SKM-1 (cell line): ENCODE measurements around the gene ZNF552.

Source experiments
- DNase-seq: peaks from one replicate; lab custom pipeline; 2025; ENCODE audit not compliant: unreplicated experiment; lab: John Stamatoyannopoulos, UW

ZNF552 gene

DNA sequence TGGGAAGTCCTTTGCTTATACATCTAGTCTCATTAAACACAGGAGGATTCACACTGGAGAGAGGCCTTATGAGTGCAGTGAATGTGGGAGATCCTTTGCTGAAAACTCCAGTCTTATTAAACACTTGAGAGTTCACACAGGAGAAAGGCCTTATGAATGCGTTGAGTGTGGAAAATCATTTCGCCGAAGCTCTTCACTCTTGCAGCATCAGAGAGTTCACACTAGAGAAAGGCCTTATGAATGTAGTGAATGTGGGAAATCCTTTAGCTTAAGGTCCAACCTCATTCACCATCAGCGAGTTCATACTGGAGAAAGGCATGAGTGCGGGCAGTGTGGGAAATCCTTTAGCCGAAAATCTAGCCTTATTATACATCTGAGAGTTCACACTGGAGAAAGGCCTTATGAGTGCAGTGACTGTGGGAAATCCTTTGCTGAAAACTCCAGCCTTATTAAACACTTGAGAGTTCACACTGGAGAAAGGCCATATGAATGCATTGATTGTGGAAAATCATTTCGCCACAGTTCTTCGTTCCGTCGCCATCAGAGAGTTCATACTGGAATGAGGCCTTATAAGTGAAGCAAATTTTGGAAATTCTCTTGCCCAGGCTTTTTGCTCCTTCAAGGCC, 35.4 kb downstream of the ZNF552 start:
- no peak for DNase-seq

- DNase-seq, result no peak
These were observed 36.4 kb downstream of the ZNF552 start for GRCh38 chr19:57778336-57778735.

DNA sequence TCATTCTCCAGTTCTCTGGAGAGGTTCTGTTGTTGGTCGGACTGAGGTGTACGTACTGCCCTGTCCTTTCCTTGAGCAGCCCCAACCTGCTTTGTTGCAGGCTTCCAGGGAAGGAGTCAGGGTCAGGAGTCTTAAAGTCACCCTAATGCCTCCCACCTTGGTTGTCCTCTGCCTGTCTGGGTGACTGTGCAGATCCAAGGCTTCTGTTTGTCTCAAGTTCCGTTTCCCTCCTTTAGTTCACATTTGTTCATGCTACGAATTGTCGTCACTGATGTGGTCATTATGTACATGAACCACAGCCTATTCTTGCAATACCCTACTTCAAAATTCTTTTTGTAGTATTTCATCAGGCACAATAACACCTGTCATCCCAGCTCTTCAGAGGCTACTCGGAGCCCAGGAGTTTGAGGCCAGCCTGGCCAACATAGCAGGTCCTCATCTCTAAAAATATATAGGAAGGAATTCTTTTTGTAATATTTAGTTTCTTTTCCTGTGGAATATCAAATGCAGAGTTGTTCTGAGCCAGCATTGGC, 37.9 kb downstream of the ZNF552 start:
- no peak for DNase-seq

- DNase-seq, result no peak
These were observed 41.2 kb downstream of the ZNF552 start for GRCh38 chr19:57773488-57773887.

DNA sequence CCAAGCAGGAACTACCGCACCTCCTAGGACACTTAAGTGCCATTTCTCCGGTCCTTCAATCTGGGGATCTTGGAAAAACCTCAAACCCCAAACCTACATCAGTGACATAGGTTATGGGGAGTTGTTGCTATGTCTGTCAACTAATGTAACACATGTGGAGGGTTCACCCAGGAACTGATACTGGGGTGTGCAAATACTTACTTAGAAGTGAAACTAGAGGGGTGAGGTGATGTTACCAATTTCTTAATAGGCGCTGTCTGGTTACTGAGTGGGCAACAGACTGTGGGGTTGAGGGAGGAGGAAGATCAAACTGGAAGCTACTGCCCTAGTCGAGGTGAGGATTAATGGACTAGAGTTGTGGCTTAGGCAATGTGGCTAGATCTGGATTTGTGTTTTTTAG, 43.3 kb downstream of the ZNF552 start:
- no peak for DNase-seq

DNA sequence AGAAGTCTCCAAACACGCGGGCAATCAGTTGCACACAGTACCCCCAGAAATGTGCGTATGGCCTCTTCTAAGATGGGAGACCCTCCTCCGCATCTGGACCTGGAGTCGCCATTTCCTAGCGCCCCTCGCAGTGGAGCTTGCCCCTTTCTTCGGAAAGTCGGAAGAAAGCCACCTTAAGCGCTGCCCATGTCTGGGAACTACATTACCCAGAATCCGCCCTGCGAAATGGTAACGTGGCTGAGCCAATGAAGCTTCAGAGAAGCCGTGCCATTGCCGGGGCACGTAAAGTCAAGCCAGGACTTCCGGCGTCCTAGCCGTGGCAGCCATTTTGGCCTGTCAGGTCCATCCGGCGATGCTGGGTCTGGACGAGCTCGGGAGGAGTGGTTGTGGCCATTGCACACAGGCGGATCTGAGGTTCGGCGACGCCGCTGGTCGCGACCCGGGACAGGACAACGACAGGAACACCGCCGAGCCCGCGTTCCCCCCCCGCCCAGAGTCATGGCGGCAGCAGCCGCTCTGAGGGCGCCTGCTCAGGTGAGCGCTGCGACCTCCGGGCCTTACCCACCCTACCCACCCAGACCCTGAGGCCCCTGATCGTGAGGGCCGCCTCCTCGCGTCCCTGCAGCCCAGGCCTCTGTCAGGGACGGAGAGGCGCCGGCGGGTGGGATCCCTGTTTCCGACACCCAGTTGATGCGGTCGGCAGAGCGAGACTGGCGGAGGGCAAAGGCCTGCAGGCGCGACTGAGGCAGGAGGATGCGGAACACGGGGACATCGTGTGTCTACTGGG, 45.2 kb downstream of the ZNF552 start, which contains the start of gene ZNF586:
Gene ZNF586 (plus strand): TSS at position 332 of the 787 bp plus-strand sequence. CDS start 167 bp downstream, at position 499.
- DNase-seq, result peak; percentile 36

DNA sequence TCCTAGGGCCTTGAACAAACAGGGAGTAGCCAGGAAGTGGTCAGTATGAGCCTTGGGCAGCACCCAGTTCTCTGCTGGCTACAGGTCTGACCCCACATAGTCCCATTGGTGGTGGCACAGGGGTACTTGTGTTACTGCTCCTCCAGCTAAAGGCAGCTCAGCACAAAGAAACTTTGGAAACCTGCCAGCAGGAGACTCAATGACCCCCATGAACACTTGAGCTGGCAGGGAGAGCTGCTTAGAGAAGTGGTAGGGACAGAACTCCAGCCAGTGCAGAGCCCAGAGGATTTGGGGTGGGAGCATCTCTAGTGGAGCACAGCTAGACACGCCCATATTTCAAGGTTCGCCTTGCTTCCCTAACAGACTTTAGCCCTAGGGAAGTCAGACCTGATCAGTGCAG, 55.6 kb downstream of the ZNF552 start:
- no peak for DNase-seq

- no peak for DNase-seq
These were observed 56.8 kb downstream of the ZNF552 start for GRCh38 chr19:57757941-57758340.
